Stimulated activated memory B cell treated with anti-CD40 and anti-IgM and Interleukin-4, amounts not matched to agents 10 μg/mL and 1 μg/mL and 100 μg/mL, for 72 hours (primary cell): Measurements from ENCODE around the gene DGKI.
"Not testable (repeated sequence)": the region's sequence is repeated elsewhere in the genome, so short reads cannot be mapped to it uniquely, and the experiment has no call there.

Experiments
- ATAC-seq: fragments of 150-1000 bp; cut with Tn5 transposase; 2 replicates; pipeline ENCODE4 v1.10.0; 2021
- H3K27ac Mint-ChIP-seq: one replicate; pipeline ENCODE4 v1.8.0; 2022; ENCODE audit warnings: mild to moderate bottlenecking, mixed read lengths
- H3K27me3 Mint-ChIP-seq: one replicate; pipeline ENCODE4 v1.8.0; 2022; ENCODE audit warnings: mixed read lengths
- H3K36me3 Mint-ChIP-seq: one replicate; pipeline ENCODE4 v1.8.0; 2022; ENCODE audit warnings: mixed read lengths
- H3K4me1 Mint-ChIP-seq: one replicate; pipeline ENCODE4 v1.8.0; 2022; ENCODE audit warnings: mixed read lengths
- H3K4me3 Mint-ChIP-seq: one replicate; pipeline ENCODE4 v1.8.0; 2022; ENCODE audit warnings: mild to moderate bottlenecking, moderate library complexity, mixed read lengths
- H3K9me3 Mint-ChIP-seq: one replicate; pipeline ENCODE4 v1.8.0; 2022; ENCODE audit warnings: mixed read lengths

Gene DGKI

DNA sequence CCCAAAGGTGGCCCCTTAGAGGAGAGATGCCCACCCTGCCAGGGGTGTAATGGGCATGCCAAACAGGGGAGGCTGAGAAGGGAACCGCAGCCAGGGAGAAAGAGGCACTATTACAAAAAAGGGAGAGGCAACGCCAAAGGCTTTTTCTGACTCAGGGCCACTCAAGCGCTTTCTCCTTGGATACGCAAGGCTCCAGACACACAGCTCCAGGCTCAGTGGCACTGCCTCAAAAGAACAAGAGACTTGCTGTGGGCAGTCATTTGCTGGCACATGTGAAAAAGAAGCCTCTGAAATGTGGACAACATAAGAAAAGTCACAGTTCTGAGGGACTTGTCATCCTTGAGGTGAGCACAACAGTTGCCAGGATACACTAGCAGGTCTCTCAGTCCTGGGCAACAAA is 128.4 kb downstream of the DGKI start:
- H3K27ac Mint-ChIP-seq = no peak overlapping the region
- H3K4me1 Mint-ChIP-seq = no peaks in the 10 kb centered on the region

DNA sequence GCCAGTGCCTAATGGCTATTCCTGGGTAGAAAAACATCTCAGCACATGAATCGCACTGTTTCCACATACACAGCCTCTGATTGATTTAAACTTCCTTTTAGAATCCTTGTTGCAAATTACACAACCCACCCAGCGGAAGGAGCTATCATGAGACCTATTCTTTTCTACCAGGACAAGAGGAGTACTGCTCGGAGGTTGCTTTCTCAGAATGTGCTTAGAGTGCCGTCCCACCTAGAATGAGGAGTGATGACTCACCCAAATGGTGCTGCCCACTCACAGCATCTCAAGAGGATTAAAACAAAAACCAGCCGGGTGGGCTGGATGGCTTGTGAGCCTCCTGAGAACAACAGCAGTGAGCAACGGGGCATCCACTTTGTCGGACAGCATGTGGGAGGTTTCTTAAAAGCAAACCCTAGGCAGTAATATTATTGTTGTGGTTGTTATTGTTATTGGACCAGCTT is 128.9 kb downstream of the DGKI start:
- Mint-ChIP-seq H3K4me1 (no peaks in the 10 kb centered on the region), H3K4me3 (no peak overlapping the region)
- no peak for ATAC-seq

More for the DNA sequence above, 128.4 kb downstream of the DGKI start:
- no peaks in the 10 kb centered on the region for H3K36me3 Mint-ChIP-seq
- H3K27me3 Mint-ChIP-seq = no peaks in the 10 kb centered on the region
- no peak for ATAC-seq
- H3K4me3 Mint-ChIP-seq = no peak overlapping the region
- no peaks in the 10 kb centered on the region for H3K9me3 Mint-ChIP-seq

DNA sequence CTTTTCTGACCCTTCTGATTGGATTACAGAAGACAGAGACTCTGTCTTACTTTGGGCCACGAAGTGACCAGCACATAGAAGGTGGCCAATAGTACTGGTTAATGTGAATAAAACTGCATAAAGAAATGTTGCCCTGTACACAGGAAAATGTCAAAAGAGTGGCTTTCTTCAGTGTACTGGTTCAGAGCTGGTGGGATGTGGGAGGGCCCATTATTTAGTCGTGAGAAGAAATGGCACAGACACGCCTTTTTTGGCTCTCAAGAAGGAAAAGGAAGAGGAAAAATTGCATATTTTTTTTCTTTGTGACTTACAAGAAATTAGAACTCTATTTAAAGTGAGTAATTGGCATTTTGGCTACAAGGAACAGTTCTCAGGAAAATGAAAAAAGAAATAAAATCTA is 129.7 kb downstream of the DGKI start:
- Mint-ChIP-seq H3K27me3 (no peaks in the 10 kb centered on the region), H3K27ac (no peak overlapping the region), H3K4me1 (no peaks in the 10 kb centered on the region), H3K36me3 (no peaks in the 10 kb centered on the region), H3K4me3 (no peak overlapping the region), H3K9me3 (no peaks in the 10 kb centered on the region)
- no peak for ATAC-seq

More for the DNA sequence above, 128.9 kb downstream of the DGKI start:
- Mint-ChIP-seq H3K27me3 (no peaks in the 10 kb centered on the region), H3K36me3 (no peaks in the 10 kb centered on the region), H3K27ac (no peak overlapping the region), H3K9me3 (no peaks in the 10 kb centered on the region)

DNA sequence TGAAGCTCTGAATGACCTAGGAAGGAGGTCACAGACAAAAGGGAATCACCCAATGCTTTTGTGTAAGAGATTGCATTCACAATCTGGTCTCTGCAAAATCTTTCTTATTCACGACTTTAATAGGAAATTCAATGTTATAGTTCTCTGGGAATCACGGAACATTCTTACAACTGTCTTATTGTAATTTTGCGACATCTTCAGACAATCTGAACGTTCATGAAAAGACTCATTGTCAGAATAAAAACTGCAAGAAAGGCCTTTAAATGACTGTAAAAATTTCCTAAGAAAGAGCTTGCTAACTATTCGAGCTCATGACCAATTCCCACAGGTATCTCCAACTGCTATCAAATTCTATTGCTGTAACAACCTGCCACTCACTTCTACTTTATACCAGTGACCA is 130.7 kb downstream of the DGKI start:
- H3K27me3 Mint-ChIP-seq = no peaks in the 10 kb centered on the region
- no peak overlapping the region for H3K27ac Mint-ChIP-seq
- H3K36me3 Mint-ChIP-seq = no peaks in the 10 kb centered on the region
- ATAC-seq = no peak
- H3K9me3 Mint-ChIP-seq = no peaks in the 10 kb centered on the region
- H3K4me1 Mint-ChIP-seq = no peaks in the 10 kb centered on the region
- H3K4me3 Mint-ChIP-seq = no peak overlapping the region

DNA sequence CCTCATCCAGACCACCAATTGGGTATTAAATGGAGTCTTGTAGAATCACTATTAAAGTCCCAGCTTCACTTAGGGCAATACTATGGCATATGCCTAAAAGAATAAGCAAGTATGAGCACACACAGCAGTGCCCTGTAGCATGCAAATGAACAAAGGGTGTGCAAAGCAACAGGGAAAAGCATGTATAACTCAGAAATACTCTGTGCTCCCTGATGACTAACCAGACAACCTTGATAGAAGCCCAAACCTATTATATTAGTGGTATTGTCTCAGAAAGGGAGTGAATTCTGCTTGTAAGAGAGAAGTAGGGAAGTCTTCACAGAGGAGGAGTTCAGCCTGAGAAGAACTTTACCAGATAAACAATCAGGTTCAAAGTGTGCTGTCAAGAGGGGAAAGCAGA is 131.2 kb downstream of the DGKI start:
- Mint-ChIP-seq H3K27ac (no peak overlapping the region), H3K9me3 (no peaks in the 10 kb centered on the region), H3K4me1 (no peaks in the 10 kb centered on the region), H3K4me3 (no peak overlapping the region), H3K27me3 (no peaks in the 10 kb centered on the region), H3K36me3 (no peaks in the 10 kb centered on the region)
- no peak for ATAC-seq

DNA sequence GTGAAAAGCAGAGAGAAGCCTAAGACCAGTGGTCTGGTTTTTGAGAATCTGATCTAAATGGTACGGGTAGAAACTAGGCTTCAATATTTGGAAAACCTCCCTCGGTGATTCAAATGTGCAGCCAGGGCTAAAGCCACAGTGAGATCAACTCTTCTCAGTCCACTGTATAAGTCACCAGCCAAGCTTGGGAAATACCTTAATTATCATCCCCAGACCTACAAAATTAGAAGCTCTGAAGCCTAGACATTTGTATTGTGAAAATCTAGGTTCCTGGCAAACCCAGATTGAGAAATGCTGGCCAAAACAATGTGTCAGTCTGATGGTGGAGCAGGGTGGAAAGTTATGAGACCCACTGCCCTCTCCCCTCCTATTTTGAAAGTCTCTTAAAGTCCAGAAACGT is 131.7 kb downstream of the DGKI start:
- Mint-ChIP-seq H3K4me1 (no peaks in the 10 kb centered on the region), H3K9me3 (no peaks in the 10 kb centered on the region), H3K27ac (no peak overlapping the region), H3K36me3 (no peaks in the 10 kb centered on the region), H3K4me3 (no peak overlapping the region), H3K27me3 (no peaks in the 10 kb centered on the region)
- ATAC-seq = no peak

DNA sequence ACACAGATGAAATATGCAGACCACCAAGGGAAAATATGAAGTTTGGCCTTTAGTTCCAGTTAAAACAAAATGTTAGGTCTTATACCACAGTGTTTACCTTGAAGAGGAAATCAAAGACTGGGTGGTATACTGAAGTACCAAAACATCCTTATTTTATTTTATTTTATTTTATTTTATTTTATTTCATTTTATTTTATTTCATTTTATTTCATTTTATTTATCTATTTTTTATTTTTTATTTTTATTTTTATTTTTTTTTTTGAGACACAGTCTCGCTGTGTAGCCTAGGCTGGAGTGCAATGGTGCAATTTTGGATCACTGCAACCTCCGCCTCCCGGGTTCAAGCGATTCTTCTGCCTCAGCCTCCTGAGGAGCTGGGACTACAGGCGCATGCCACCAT is 140.4 kb downstream of the DGKI start:
- not testable (repeated sequence) for H3K4me3 Mint-ChIP-seq, H3K36me3 Mint-ChIP-seq, H3K4me1 Mint-ChIP-seq, H3K27me3 Mint-ChIP-seq, ATAC-seq, H3K27ac Mint-ChIP-seq
- peaks cover 20% of the 10 kb centered on the region for H3K9me3 Mint-ChIP-seq

DNA sequence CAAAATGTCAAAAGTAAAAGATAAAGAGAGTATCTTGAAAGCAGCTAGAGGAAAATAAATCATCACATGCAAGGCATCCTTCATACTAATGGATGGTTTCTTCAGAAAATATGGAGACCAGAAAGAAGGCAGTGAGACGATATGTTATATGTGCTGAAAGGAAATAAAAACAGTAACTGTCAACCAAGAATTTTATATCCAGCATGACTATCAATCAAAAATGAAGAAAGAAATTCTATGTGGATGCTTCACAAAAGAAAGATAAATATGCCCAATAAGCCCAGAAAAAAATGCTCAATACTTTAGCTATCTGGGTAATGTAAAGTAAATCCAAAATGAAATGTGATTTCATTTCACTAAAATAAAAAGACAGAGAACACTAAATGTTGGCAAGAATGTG is 142.1 kb downstream of the DGKI start:
- H3K36me3 Mint-ChIP-seq = no peaks in the 10 kb centered on the region
- no peak overlapping the region for H3K27ac Mint-ChIP-seq
- H3K9me3 Mint-ChIP-seq = peaks cover 20% of the 10 kb centered on the region
- ATAC-seq = no peak
- no peak overlapping the region for H3K4me3 Mint-ChIP-seq
- no peaks in the 10 kb centered on the region for H3K27me3 Mint-ChIP-seq
- no peaks in the 10 kb centered on the region for H3K4me1 Mint-ChIP-seq

DNA sequence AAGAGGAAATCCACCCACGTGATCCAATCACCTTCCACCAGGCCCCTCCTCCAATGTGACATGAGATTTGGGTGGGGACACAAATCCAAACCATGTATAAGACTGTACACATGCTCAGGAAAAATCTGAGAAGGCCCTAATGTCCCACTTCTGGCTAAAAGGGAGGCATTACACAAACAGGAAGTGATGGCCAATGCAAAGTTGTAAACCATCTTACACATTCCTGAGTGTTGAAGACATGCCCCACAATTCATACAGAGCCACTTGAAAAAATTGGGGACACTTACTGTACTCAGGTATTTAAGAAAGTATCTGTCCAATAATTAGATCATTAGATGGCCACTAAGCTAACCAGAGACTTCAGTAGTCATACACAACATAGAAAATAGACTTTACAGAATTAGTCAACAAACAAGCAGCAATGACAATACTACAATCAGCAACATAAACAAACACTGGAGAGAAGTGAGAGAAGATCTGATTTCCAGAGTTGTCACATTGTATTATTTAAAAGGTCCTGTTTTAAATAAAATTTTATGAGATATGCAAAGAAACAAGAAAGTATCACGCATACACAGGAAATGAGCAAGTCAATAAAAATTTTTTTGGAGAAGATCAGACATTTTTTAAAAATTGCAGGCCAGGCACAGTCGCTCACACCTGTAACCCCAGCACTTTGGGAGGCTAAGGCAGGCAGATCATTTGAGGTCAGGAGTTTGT is 143.3 kb downstream of the DGKI start:
- Mint-ChIP-seq H3K27me3 (no peaks in the 10 kb centered on the region), H3K4me1 (no peaks in the 10 kb centered on the region), H3K36me3 (no peaks in the 10 kb centered on the region), H3K9me3 (peaks cover 20% of the 10 kb centered on the region), H3K27ac (no peak overlapping the region), H3K4me3 (no peak overlapping the region)
- ATAC-seq = no peak

DNA sequence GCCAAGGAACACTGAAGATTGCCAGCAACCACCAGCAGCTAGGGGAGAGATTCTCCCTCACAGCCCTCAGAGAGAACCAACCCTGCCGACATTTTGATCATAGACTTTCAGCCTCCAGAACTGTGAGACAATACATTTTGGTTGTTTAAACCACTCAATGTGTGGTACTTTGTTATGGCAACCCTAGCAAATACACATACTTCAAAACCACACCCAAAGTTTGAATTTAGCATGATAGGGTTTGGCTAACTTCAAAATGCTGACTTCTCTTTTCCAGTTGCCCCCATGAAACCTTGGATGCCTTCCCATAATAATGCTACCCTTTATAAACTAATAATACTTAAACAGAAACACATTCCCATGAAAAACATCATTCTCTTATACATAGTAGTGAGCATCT is 149.8 kb downstream of the DGKI start:
- Mint-ChIP-seq H3K27me3 (no peaks in the 10 kb centered on the region), H3K4me3 (no peak overlapping the region), H3K9me3 (no peaks in the 10 kb centered on the region), H3K27ac (no peak overlapping the region), H3K4me1 (no peaks in the 10 kb centered on the region), H3K36me3 (no peaks in the 10 kb centered on the region)
- ATAC-seq = no peak

DNA sequence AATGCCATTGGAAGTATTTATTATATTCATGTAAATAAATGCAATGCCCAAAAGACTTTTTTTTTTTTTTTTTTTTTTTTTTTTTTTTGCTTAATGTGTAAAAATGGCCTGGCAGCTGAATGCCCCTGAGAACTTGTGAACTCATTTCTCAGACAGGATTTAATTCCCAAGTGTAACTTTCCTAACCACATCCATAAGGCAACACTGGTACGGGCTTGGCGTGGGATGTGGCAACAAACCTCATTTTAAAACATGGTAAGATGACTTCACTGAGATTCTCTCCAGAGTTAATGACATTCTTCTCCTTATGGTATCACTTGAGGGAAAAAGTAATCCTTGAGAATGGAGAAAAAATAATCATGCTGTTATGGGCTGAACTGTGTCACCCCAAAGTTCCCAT is 150.4 kb downstream of the DGKI start:
- no peaks in the 10 kb centered on the region for H3K9me3 Mint-ChIP-seq
- H3K27me3 Mint-ChIP-seq = no peaks in the 10 kb centered on the region
- H3K36me3 Mint-ChIP-seq = no peaks in the 10 kb centered on the region
- H3K4me3 Mint-ChIP-seq = no peak overlapping the region
- H3K27ac Mint-ChIP-seq = no peak overlapping the region
- no peaks in the 10 kb centered on the region for H3K4me1 Mint-ChIP-seq
- ATAC-seq = no peak

DNA sequence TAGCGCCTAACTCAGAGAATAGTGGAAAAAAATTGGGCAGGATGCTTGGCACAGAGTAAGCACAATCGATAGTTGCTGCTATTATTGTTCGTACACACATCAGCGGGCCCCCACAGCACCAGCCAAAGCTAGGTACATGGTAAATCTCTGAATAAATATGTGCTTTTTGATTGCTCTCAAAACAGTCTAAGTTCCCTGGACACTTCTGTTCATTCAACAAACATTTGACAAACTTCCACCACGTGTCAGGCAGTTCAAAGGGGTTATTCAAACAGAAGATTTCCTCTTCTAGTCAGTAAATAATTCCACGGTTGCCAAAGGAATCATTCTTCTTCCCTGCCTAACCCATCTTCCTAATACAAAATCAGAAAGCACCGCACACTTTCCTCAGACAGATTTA is 150.8 kb downstream of the DGKI start:
- Mint-ChIP-seq H3K4me3 (no peak overlapping the region), H3K9me3 (no peaks in the 10 kb centered on the region), H3K36me3 (no peaks in the 10 kb centered on the region), H3K27me3 (no peaks in the 10 kb centered on the region), H3K4me1 (no peaks in the 10 kb centered on the region), H3K27ac (no peak overlapping the region)
- no peak for ATAC-seq

DNA sequence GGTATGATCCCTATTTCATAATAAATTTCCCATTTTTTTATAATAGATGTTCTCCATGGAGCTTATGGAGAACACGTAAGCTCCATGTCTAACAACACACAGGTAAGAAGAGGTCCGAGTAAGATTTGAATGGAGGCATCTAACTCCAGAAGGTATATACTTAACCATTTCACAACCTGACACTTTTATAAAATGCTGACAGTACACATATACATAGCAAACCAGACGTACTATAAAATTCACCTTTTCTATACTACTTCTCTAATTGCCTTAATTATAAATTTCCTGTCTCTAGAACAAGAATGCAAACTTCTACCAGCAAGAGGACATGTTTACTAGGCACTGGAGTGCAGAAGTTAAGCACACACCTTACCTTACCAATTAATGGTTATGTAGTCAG is 151.3 kb downstream of the DGKI start:
- no peak overlapping the region for H3K27ac Mint-ChIP-seq
- no peak overlapping the region for H3K4me3 Mint-ChIP-seq
- no peaks in the 10 kb centered on the region for H3K9me3 Mint-ChIP-seq
- no peaks in the 10 kb centered on the region for H3K4me1 Mint-ChIP-seq
- no peaks in the 10 kb centered on the region for H3K36me3 Mint-ChIP-seq
- no peak for ATAC-seq
- H3K27me3 Mint-ChIP-seq = no peaks in the 10 kb centered on the region

DNA sequence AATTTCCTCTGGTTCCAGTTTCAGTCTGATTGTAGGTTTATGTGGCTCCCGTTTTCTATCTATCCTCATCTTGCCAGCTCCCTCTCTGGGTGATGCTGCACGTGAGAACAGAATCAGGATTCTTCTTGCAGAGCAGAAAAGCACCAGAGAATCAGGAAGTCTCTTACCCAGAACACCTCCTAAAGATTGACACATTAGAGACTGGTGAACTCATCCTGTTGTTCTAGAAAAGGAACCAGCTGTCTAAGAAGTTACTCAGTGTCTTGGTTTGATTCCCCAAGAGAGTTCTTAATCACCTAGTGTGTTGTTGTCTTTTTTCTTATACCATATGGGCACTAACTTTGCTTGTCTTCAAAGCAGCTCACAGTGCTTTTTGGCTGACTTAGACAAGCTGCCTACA is 152.4 kb downstream of the DGKI start:
- H3K9me3 Mint-ChIP-seq = no peaks in the 10 kb centered on the region
- no peaks in the 10 kb centered on the region for H3K4me1 Mint-ChIP-seq
- no peak for ATAC-seq
- H3K27ac Mint-ChIP-seq = no peak overlapping the region
- no peaks in the 10 kb centered on the region for H3K36me3 Mint-ChIP-seq
- no peak overlapping the region for H3K4me3 Mint-ChIP-seq
- H3K27me3 Mint-ChIP-seq = no peaks in the 10 kb centered on the region

DNA sequence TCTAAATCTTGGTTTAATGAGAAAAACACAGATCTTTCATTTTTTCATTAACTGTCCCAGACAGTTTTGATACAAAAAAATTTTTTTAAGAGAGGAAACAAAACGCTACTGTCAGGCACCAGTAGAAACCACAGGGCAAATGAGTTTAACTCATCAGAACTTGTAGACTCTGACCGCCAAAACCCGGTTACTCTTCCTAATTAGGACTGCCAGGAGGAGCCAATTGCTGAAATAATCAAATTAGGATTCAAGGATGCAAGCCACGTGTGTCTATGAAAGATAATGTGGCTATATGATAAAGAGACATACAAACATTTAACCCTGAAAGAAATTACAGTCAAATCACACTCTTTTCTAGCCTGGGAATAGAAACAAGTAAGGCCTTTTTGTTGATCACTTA is 154.4 kb downstream of the DGKI start:
- ATAC-seq = no peak
- no peak overlapping the region for H3K4me3 Mint-ChIP-seq

DNA sequence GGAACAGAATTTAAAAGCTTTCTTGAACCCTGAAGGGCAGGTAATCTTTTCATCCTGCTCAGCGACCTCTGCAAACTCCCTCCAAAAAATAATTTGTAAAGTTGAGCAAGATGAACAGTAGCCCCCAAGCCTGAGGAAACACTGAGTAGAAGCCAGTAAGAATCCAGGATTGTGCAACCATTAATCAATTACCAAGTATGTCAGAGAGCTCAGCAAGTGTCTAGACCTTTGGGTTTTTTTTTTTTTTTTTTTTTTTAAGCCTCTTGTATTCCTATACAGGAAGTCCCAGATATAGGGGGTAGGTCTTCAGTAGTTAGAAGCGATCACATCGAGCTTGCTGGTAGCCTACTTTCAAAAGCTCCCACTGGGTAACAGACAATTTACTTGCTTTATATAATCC is 155.2 kb downstream of the DGKI start:
- H3K9me3 Mint-ChIP-seq = no peaks in the 10 kb centered on the region
- no peak overlapping the region for H3K27ac Mint-ChIP-seq
- no peaks in the 10 kb centered on the region for H3K4me1 Mint-ChIP-seq
- H3K36me3 Mint-ChIP-seq = no peaks in the 10 kb centered on the region
- no peak for ATAC-seq
- H3K27me3 Mint-ChIP-seq = no peaks in the 10 kb centered on the region
- no peak overlapping the region for H3K4me3 Mint-ChIP-seq

More for the DNA sequence above, 154.4 kb downstream of the DGKI start:
- Mint-ChIP-seq H3K9me3 (no peaks in the 10 kb centered on the region), H3K4me1 (no peaks in the 10 kb centered on the region), H3K27ac (no peak overlapping the region), H3K27me3 (no peaks in the 10 kb centered on the region), H3K36me3 (no peaks in the 10 kb centered on the region)

DNA sequence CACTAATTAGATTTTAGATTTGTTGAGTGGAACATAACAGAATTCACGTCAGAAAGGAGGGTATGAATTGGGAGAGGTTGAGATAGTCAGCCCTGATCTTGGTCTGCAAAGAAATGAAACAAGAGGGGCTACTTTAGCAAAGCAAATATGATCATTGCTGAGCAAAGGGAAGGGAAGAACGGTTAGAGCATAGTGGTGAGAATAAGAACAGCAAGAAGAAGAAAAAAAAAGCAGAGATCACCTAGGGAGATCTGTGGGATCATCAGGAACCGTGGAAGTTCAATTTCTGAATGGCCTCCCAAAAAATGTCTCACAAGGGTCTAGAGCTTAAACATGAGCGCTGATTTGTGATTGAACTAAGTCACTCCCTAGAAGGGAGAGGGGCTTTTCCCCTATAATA is 156.1 kb downstream of the DGKI start:
- H3K9me3 Mint-ChIP-seq = no peaks in the 10 kb centered on the region
- no peak for ATAC-seq
- H3K27ac Mint-ChIP-seq = no peak overlapping the region
- no peaks in the 10 kb centered on the region for H3K27me3 Mint-ChIP-seq
- no peak overlapping the region for H3K4me3 Mint-ChIP-seq
- H3K36me3 Mint-ChIP-seq = no peaks in the 10 kb centered on the region
- no peaks in the 10 kb centered on the region for H3K4me1 Mint-ChIP-seq
